ENCODE results near the gene ARTN. TPM values are rescaled to one million over a fixed set of nuclear protein-coding genes. Genes with fewer than 3 reads are reported as not detected.

Gene ARTN
- total and polyA plus RNA-seq, 9 of the 15 experiments (the other 6 are each of a cell fraction or from before 2014, with no cell fraction given), result 0.06 to 0.38 TPM; not detected in 7

DNA sequence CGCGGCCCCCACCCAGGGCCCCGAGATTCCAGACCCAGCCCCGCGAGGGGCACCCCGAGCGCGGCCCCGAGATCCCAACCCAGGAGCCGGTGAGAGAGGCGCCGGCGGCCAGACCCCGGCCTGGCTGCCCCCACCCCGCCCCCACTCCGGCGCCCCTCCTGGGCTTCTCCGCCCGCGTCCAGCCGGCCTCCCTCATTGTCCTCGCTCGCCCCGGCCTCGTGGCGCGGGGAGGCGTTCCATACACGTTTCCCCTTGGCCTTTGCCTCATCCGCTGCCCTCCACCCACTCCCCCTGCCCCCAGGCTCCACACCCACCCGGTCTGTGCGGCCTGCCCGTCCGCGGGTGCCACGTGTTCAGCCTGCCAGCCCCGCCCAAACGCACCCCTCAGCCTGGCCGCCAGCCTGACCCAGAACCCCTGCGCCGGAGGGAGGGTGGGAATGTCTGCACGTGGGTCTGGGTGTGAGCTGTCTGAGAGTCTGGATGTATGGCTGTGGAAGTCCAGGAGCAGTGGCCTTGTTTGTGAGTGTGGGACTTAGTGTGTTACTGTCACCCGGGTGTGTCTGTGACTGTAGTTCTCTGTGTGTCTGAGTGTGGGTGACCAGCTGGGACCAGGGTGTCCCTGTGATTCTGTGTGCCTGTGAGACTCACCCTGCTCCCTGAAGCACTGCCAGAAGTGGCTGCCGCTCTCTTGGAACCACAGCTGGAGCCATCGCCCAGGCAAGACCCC is 46.1 kb downstream of the ARTN start (continued):
- TF ChIP-seq, protein P1, sequence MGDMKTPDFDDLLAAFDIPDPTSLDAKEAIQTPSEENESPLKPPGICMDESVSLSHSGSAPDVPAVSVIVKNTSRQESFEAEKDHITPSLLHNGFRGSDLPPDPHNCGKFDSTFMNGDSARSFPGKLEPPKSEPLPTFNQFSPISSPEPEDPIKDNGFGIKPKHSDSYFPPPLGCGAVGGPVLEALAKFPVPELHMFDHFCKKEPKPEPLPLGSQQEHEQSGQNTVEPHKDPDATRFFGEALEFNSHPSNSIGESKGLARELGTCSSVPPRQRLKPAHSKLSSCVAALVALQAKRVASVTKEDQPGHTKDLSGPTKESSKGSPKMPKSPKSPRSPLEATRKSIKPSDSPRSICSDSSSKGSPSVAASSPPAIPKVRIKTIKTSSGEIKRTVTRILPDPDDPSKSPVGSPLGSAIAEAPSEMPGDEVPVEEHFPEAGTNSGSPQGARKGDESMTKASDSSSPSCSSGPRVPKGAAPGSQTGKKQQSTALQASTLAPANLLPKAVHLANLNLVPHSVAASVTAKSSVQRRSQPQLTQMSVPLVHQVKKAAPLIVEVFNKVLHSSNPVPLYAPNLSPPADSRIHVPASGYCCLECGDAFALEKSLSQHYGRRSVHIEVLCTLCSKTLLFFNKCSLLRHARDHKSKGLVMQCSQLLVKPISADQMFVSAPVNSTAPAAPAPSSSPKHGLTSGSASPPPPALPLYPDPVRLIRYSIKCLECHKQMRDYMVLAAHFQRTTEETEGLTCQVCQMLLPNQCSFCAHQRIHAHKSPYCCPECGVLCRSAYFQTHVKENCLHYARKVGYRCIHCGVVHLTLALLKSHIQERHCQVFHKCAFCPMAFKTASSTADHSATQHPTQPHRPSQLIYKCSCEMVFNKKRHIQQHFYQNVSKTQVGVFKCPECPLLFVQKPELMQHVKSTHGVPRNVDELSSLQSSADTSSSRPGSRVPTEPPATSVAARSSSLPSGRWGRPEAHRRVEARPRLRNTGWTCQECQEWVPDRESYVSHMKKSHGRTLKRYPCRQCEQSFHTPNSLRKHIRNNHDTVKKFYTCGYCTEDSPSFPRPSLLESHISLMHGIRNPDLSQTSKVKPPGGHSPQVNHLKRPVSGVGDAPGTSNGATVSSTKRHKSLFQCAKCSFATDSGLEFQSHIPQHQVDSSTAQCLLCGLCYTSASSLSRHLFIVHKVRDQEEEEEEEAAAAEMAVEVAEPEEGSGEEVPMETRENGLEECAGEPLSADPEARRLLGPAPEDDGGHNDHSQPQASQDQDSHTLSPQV (IDR thresholded peaks at IDR 0.05), result peak; percentile 69
- TF ChIP-seq NEUROD1 (IDR thresholded peaks at IDR 0.05; ENCODE audit: borderline replicate concordance, low read depth, low read length, partially characterized antibody) (no peak), FOXJ3 (CRISPR knock-in tag; IDR thresholded peaks at IDR 0.05) (no peak), KDM1A (IDR thresholded peaks at IDR 0.05) (no peak), KLF13 (tag; IDR thresholded peaks at IDR 0.05; ENCODE audit: borderline replicate concordance, low read depth) (peak; percentile 35), LARP7 (IDR thresholded peaks at IDR 0.05) (no peak), PML (IDR thresholded peaks at IDR 0.05; ENCODE audit: low read length) (no peak), RFX7 (CRISPR knock-in tag; IDR thresholded peaks at IDR 0.05) (no peak), ZNF232 (CRISPR knock-in tag; IDR thresholded peaks at IDR 0.05) (no peak), ZNF41 (CRISPR knock-in tag; conservative IDR thresholded peaks at IDR 0.05) (no peak), SIN3B (IDR thresholded peaks at IDR 0.05; ENCODE audit: low read depth) (no peak), EHMT2 (IDR thresholded peaks at IDR 0.05) (no peak), ZFPM2 (CRISPR knock-in tag; IDR thresholded peaks at IDR 0.05) (no peak), KLF6 (CRISPR knock-in tag; IDR thresholded peaks at IDR 0.05; ENCODE audit: borderline replicate concordance) (no peak), KDM4B (IDR thresholded peaks at IDR 0.05; ENCODE audit: borderline replicate concordance in 2 of 2, low read depth in 1 of 2) (no peak), RUNX1 (IDR thresholded peaks at IDR 0.05; ENCODE audit: low read depth) (no peak), NCOA1 (IDR thresholded peaks at IDR 0.05; ENCODE audit: low read depth) (no peak)
- TF ChIP-seq, protein P2, sequence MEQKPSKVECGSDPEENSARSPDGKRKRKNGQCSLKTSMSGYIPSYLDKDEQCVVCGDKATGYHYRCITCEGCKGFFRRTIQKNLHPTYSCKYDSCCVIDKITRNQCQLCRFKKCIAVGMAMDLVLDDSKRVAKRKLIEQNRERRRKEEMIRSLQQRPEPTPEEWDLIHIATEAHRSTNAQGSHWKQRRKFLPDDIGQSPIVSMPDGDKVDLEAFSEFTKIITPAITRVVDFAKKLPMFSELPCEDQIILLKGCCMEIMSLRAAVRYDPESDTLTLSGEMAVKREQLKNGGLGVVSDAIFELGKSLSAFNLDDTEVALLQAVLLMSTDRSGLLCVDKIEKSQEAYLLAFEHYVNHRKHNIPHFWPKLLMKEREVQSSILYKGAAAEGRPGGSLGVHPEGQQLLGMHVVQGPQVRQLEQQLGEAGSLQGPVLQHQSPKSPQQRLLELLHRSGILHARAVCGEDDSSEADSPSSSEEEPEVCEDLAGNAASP (IDR thresholded peaks at IDR 0.05), result no peak
- TF ChIP-seq, protein P3, sequence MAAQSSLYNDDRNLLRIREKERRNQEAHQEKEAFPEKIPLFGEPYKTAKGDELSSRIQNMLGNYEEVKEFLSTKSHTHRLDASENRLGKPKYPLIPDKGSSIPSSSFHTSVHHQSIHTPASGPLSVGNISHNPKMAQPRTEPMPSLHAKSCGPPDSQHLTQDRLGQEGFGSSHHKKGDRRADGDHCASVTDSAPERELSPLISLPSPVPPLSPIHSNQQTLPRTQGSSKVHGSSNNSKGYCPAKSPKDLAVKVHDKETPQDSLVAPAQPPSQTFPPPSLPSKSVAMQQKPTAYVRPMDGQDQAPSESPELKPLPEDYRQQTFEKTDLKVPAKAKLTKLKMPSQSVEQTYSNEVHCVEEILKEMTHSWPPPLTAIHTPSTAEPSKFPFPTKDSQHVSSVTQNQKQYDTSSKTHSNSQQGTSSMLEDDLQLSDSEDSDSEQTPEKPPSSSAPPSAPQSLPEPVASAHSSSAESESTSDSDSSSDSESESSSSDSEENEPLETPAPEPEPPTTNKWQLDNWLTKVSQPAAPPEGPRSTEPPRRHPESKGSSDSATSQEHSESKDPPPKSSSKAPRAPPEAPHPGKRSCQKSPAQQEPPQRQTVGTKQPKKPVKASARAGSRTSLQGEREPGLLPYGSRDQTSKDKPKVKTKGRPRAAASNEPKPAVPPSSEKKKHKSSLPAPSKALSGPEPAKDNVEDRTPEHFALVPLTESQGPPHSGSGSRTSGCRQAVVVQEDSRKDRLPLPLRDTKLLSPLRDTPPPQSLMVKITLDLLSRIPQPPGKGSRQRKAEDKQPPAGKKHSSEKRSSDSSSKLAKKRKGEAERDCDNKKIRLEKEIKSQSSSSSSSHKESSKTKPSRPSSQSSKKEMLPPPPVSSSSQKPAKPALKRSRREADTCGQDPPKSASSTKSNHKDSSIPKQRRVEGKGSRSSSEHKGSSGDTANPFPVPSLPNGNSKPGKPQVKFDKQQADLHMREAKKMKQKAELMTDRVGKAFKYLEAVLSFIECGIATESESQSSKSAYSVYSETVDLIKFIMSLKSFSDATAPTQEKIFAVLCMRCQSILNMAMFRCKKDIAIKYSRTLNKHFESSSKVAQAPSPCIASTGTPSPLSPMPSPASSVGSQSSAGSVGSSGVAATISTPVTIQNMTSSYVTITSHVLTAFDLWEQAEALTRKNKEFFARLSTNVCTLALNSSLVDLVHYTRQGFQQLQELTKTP (IDR thresholded peaks at IDR 0.05; ENCODE audit: low read depth in 1 of 2, partially characterized antibody in 2 of 2), result no peak
- TF ChIP-seq, protein P4, sequence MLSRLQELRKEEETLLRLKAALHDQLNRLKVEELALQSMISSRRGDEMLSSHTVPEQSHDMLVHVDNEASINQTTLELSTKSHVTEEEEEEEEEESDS (CRISPR knock-in tag; IDR thresholded peaks at IDR 0.05), result no peak

Data from K562 (cell line).